HG02798 (cell line): ENCODE measurements around the gene UBR4.
"Not testable (repeated sequence)": the region's sequence is repeated elsewhere in the genome, so short reads cannot be mapped to it uniquely, and the experiment has no call there.

Experiments
- ATAC-seq: cut with Tn5 transposase; IDR thresholded peaks from one replicate; pipeline ENCODE4 v1.9.1; 2021; ENCODE audit warnings: mild to moderate bottlenecking; ENCODE audit not compliant: unreplicated experiment, poor library complexity

The UBR4 gene

GRCh38 chr1:19220991-19221390 is 10.9 kb upstream of the UBR4 start:
- no peak for ATAC-seq

- no peak for ATAC-seq
Observed at GRCh38 chr1:19220080-19220846, 10.2 kb upstream of the UBR4 start.

- no peak for ATAC-seq
Observed at GRCh38 chr1:19219451-19219850, 9.4 kb upstream of the UBR4 start.

GRCh38 chr1:19216585-19216984 is 6.5 kb upstream of the UBR4 start:
- not testable (repeated sequence) for ATAC-seq

GRCh38 chr1:19213580-19213979 is 3.5 kb upstream of the UBR4 start:
- ATAC-seq = no peak

GRCh38 chr1:19212167-19212566 is 2.1 kb upstream of the UBR4 start:
- no peak for ATAC-seq

- ATAC-seq = no peak
Observed at GRCh38 chr1:19210772-19211549, 895 bp upstream of the UBR4 start.

GRCh38 chr1:19209439-19209989 is 552 bp downstream of the UBR4 start:
- ATAC-seq = peak; percentile 41

- no peak for ATAC-seq
Observed at GRCh38 chr1:19208710-19209438, 1.2 kb downstream of the UBR4 start.

- ATAC-seq = no peak
Observed at GRCh38 chr1:19206947-19207346, 3.1 kb downstream of the UBR4 start.

GRCh38 chr1:19205845-19206244 is 4.2 kb downstream of the UBR4 start:
- ATAC-seq = no peak

GRCh38 chr1:19205403-19205802 is 4.7 kb downstream of the UBR4 start:
- no peak for ATAC-seq

- no peak for ATAC-seq
Observed at GRCh38 chr1:19204446-19205266, 5.4 kb downstream of the UBR4 start.

GRCh38 chr1:19203440-19203839 is 6.6 kb downstream of the UBR4 start:
- ATAC-seq = no peak

- no peak for ATAC-seq
Observed at GRCh38 chr1:19202396-19202795, 7.7 kb downstream of the UBR4 start.

GRCh38 chr1:19199969-19200604 is 10.0 kb downstream of the UBR4 start:
- ATAC-seq = no peak

GRCh38 chr1:19199329-19199968 is 10.6 kb downstream of the UBR4 start:
- no peak for ATAC-seq

- no peak for ATAC-seq
Observed at GRCh38 chr1:19198820-19199219, 11.2 kb downstream of the UBR4 start.

GRCh38 chr1:19197845-19198244 is 12.2 kb downstream of the UBR4 start:
- ATAC-seq = no peak
